Measurements from ENCODE around the gene MAP3K4. TPM values are rescaled to one million over a fixed set of nuclear protein-coding genes. Genes with fewer than 3 reads are reported as not detected.
A peak's percentile ranks its signal among the peaks of the same experiment; 100 is the strongest.

MAP3K4 gene
- total and polyA plus RNA-seq, 2 of the 4 experiments (the other 2 are of a cell fraction): 11.5 to 20.4 TPM

- Histone ChIP-seq H3K9me1 (ENCODE audit: insufficient read depth, low read length) (peaks cover 9% of the 10 kb centered on the region), H3K4me2 (ENCODE audit: low read depth, low read length) (no peak overlapping the region), H2AK9ac (replicated peaks; ENCODE audit: low read depth, low read length, poor library complexity) (no peak overlapping the region), H2BK120ac (ENCODE audit: low read depth, low read length) (no peak overlapping the region), H2AFZ (replicated peaks; ENCODE audit: low read length, poor library complexity) (no peak overlapping the region), H2AK5ac (ENCODE audit: low read depth, low read length) (no peak overlapping the region), H2BK15ac (ENCODE audit: low read depth, low read length) (no peak overlapping the region), H4K8ac (ENCODE audit: low read depth in 2 of 2, low read length in 2 of 2) (no peak overlapping the region), H4K5ac (ENCODE audit: low read depth, low read length) (no peak overlapping the region), H3K79me1 (ENCODE audit: low read depth in 1 of 2, low read length in 2 of 2) (no peaks in the 10 kb centered on the region), H3K4me3 (ENCODE audit: insufficient read depth, low read depth, low read length) (no peak overlapping the region), H2BK20ac (ENCODE audit: low read depth, low read length) (no peak overlapping the region), H3K9me3 (ENCODE audit: control insufficient read depth, insufficient read depth, low read length) (no peaks in the 10 kb centered on the region), H3K23ac (ENCODE audit: low read depth, low read length) (no peak overlapping the region), H3K56ac (ENCODE audit: extremely low read depth, insufficient read depth, low read length) (no peak overlapping the region), H3K4ac (ENCODE audit: low read depth, low read length) (no peak overlapping the region), H3K18ac (ENCODE audit: low read depth, low read length) (no peak overlapping the region), H3K27me3 (ENCODE audit: control insufficient read depth, insufficient read depth, low read length) (no peaks in the 10 kb centered on the region), H3K27ac (ENCODE audit: insufficient read depth, low read length) (no peak overlapping the region), H3K9ac (ENCODE audit: low read depth, low read length) (no peak overlapping the region), H3K4me1 (ENCODE audit: control insufficient read depth, insufficient read depth, low read length) (no peaks in the 10 kb centered on the region), H4K91ac (ENCODE audit: insufficient read depth, low read depth, low read length) (no peak overlapping the region), H3K14ac (replicated peaks; ENCODE audit: low read depth, low read length) (no peak overlapping the region), H4K20me1 (ENCODE audit: insufficient read depth, low read length) (no peaks in the 10 kb centered on the region), H3K36me3 (ENCODE audit: control insufficient read depth, insufficient read depth, low read length) (peaks cover 29% of the 10 kb centered on the region), H2BK5ac (ENCODE audit: low read depth, low read length, poor library complexity, severe bottlenecking) (no peak overlapping the region)
- dilution Hi-C loops (cut with HindIII; ENCODE audit: low sequenced_read_pairs, unreplicated experiment) (no loop called here), intact Hi-C loops (cut with micrococcal nuclease) (no loop called here), in situ Hi-C loops (cut with MboI; ENCODE audit: low sequenced_read_pairs) (no loop called here)
- CTCF ChIA-PET: interaction anchor here (1.2 kb wide), 1 partner anchor 158 kb away, joined by 3 read pairs; no protein-coding TSS in a partner anchor
- 0 out of 2 replicates have a peak, but pooled peaks have one; percentile 32 for ATAC-seq (ENCODE audit: low read depth)
- no TSS peak for BruUV-seq (replicated peaks)
- POLR2A ChIA-PET (ENCODE audit: unreplicated experiment): no interaction called here
- peak; percentile 33 for DNase-seq
- WGBS, 2 experiments (ENCODE audit: extremely low coverage in 2 of 2, insufficient read length in 1 of 2): 80% methylated on average over 1 of the region's 2 CpGs; no CpG with 5 or more reads in 1 of the 2 experiments
- TF ChIP-seq MAFK (IDR thresholded peaks at IDR 0.05; ENCODE audit: low read depth, low read length) (no peak), MXI1 (IDR thresholded peaks at IDR 0.05; ENCODE audit: borderline replicate concordance, low read depth, low read length) (peak; percentile 58; the same call in 1 of the 2 replicates)
These were observed 97.2 kb downstream of the MAP3K4 start for GRCh38 chr6:161088676-161089328.
